Gastrocnemius medialis (tissue), 4 donors: ENCODE results near the gene TNXB.

ENCODE experiments used
- POLR2A ChIP-seq, 2 donors: fragments of 450-650 bp; IDR thresholded peaks; one replicate each; pipeline ENCODE4 v1.6.1; 2017; ENCODE audit warnings: antibody characterized with exemption in 2 of 2, mild to moderate bottlenecking in 2 of 2, moderate library complexity in 2 of 2
- TF ChIP-seq, protein P1 (sequence below), 5 experiments: fragments of 450-650 bp in 3 of 5; fragments of 200-600 bp in 2 of 5; sonication (generic) in 2 of 5; IDR thresholded peaks in 4 of 5; conservative IDR thresholded peaks in 1 of 5; 1 replicate in 4 of 5; 2 replicates in 1 of 5; pipeline ENCODE4 v1.5.1; 2016 to 2019; ENCODE audit warnings: antibody characterized with exemption in 5 of 5, mild to moderate bottlenecking in 3 of 5, moderate library complexity in 3 of 5

DNA sequence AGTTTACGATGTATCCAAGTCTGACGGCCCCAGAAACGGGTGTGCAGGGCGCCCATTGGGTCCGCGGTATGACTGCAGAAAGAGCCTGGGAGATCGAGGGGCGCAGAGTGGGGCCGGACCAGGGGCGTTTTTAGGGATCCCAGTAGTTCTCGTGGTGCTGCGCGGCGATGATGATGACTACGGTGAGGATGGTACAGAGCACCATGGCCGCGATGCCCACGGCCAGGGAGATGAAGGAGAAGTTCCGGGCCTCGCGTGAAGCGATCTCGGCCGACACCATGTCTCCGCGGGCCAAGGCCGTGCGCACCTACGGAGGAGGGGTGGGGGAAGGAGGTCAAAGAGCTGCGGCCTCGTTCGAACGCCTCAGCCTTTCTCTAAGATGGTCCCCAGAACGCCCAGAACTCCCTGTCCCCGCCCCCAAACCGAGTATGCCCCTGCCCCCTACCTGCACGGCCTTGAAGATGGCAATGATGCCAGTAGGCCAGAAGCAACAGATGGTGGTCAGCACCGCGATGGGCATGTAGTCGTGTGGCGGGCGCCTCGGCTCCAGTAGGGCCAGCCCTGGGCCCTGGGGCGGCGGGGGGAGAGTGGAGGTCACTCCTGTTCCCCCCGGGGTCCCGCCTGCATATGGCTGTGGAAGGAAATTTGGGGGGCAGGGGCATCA, 40.1 kb upstream of the TNXB start:
- TF ChIP-seq, protein P1, sequence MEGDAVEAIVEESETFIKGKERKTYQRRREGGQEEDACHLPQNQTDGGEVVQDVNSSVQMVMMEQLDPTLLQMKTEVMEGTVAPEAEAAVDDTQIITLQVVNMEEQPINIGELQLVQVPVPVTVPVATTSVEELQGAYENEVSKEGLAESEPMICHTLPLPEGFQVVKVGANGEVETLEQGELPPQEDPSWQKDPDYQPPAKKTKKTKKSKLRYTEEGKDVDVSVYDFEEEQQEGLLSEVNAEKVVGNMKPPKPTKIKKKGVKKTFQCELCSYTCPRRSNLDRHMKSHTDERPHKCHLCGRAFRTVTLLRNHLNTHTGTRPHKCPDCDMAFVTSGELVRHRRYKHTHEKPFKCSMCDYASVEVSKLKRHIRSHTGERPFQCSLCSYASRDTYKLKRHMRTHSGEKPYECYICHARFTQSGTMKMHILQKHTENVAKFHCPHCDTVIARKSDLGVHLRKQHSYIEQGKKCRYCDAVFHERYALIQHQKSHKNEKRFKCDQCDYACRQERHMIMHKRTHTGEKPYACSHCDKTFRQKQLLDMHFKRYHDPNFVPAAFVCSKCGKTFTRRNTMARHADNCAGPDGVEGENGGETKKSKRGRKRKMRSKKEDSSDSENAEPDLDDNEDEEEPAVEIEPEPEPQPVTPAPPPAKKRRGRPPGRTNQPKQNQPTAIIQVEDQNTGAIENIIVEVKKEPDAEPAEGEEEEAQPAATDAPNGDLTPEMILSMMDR (IDR thresholded peaks at IDR 0.05 in 4 of 5, conservative IDR thresholded peaks at IDR 0.05 in 1 of 5) = no peak
- no peak for TF ChIP-seq POLR2A (IDR thresholded peaks at IDR 0.05)
